Neutrophil (primary cell): ENCODE data around the gene PTPA.
"Not testable (repeated sequence)": the region's sequence is repeated elsewhere in the genome, so short reads cannot be mapped to it uniquely, and the experiment has no call there.

Source experiments
- H3K27ac ChIP-seq: fragments of 200-600 bp; sonication (generic); 2 replicates; pipeline ENCODE4 v1.5.1; 2016; ENCODE audit warnings: mild to moderate bottlenecking, moderate library complexity
- H3K27me3 ChIP-seq: fragments of 200-600 bp; sonication (generic); 2 replicates; pipeline ENCODE4 v1.6.0; 2016; ENCODE audit warnings: mild to moderate bottlenecking
- H3K36me3 ChIP-seq: fragments of 200-600 bp; sonication (generic); 2 replicates; pipeline ENCODE4 v1.5.1; 2017
- H3K4me1 ChIP-seq, 2 experiments: fragments of 200-600 bp in 1 of 2; sonication (generic) in 1 of 2; 1 replicate in 1 of 2; 2 replicates in 1 of 2; pipeline versions ENCODE4 v1.5.1 to v1.6.1; 2013 to 2016; ENCODE audit warnings: low read depth in 1 of 2, low read length in 1 of 2, mild to moderate bottlenecking in 1 of 2, moderate library complexity in 1 of 2; ENCODE audit not compliant: control insufficient read depth in 1 of 2, insufficient read depth in 1 of 2
- H3K4me3 ChIP-seq, 2 experiments: fragments of 200-600 bp in 1 of 2; sonication (generic) in 1 of 2; 1 replicate in 1 of 2; 2 replicates in 1 of 2; pipeline ENCODE4 v1.5.1; 2013 to 2016; ENCODE audit warnings: low read depth in 1 of 2, low read length in 1 of 2, mild to moderate bottlenecking in 1 of 2, moderate library complexity in 1 of 2
- H3K9me3 ChIP-seq: fragments of 200-600 bp; sonication (generic); 2 replicates; pipeline ENCODE4 v1.5.1; 2016
- CTCF ChIP-seq: fragments of 200-600 bp; sonication (generic); IDR thresholded peaks from 2 replicates; pipeline ENCODE4 v1.5.1; 2016; ENCODE audit warnings: antibody characterized with exemption

The PTPA gene

GRCh38 chr9:129184219-129184524, 73.0 kb downstream of the PTPA start:
- H3K27ac ChIP-seq = no peak overlapping the region
- H3K27me3 ChIP-seq = peaks cover 9% of the 10 kb centered on the region
- H3K9me3 ChIP-seq = no peaks in the 10 kb centered on the region
- peaks cover under 1 to 3% of the 10 kb centered on the region in 2 experiments for H3K4me1 ChIP-seq
- H3K4me3 ChIP-seq = no peak overlapping the region
- no peak for TF ChIP-seq CTCF
- no peaks in the 10 kb centered on the region for H3K36me3 ChIP-seq

- Histone ChIP-seq H3K9me3 (no peaks in the 10 kb centered on the region), H3K4me3 (no peak overlapping the region), H3K27me3 (peaks cover 4% of the 10 kb centered on the region), H3K4me1 (no peaks in the 10 kb centered on the region), H3K27ac (no peak overlapping the region), H3K36me3 (no peaks in the 10 kb centered on the region)
- TF ChIP-seq CTCF = no peak
Measured at GRCh38 chr9:129184596-129185122, 73.4 kb downstream of the PTPA start.

- H3K4me1 ChIP-seq = no peaks in the 10 kb centered on the region
Measured at GRCh38 chr9:129185402-129185801, 74.2 kb downstream of the PTPA start.

GRCh38 chr9:129185991-129186390, 74.8 kb downstream of the PTPA start:
- H3K36me3 ChIP-seq = no peaks in the 10 kb centered on the region
- no peak overlapping the region for H3K27ac ChIP-seq
- no peaks in the 10 kb centered on the region for H3K27me3 ChIP-seq
- no peak for TF ChIP-seq CTCF
- H3K4me1 ChIP-seq = no peaks in the 10 kb centered on the region
- no peaks in the 10 kb centered on the region for H3K9me3 ChIP-seq
- no peak overlapping the region for H3K4me3 ChIP-seq

More at GRCh38 chr9:129185402-129185801, 74.2 kb downstream of the PTPA start:
- H3K4me3 ChIP-seq = no peak overlapping the region
- TF ChIP-seq CTCF = no peak
- H3K27ac ChIP-seq = no peak overlapping the region
- H3K9me3 ChIP-seq = no peaks in the 10 kb centered on the region
- no peaks in the 10 kb centered on the region for H3K27me3 ChIP-seq
- no peaks in the 10 kb centered on the region for H3K36me3 ChIP-seq

- TF ChIP-seq CTCF = no peak
- Histone ChIP-seq H3K36me3 (no peaks in the 10 kb centered on the region), H3K9me3 (no peaks in the 10 kb centered on the region), H3K4me1 (no peaks in the 10 kb centered on the region), H3K4me3 (no peak overlapping the region), H3K27me3 (no peaks in the 10 kb centered on the region), H3K27ac (no peak overlapping the region)
Measured at GRCh38 chr9:129187042-129187441, 75.8 kb downstream of the PTPA start.

GRCh38 chr9:129189971-129190370, 78.8 kb downstream of the PTPA start:
- H3K36me3 ChIP-seq, H3K27ac ChIP-seq, H3K9me3 ChIP-seq, H3K4me1 ChIP-seq, H3K4me3 ChIP-seq: not testable (repeated sequence)
- H3K27me3 ChIP-seq = peaks cover 25% of the 10 kb centered on the region
